H1 (cell line): ENCODE measurements around the gene CACNA1D. TPM values are rescaled to one million over a fixed set of nuclear protein-coding genes. Genes with fewer than 3 reads are reported as not detected.

Experiments
- CTCF ChIA-PET: fragments of 300-600 bp; sonication (Branson Sonifier 250); formaldehyde crosslinking; loops from one replicate; lab custom pipeline; 2021; ENCODE audit not compliant: partially characterized antibody; lab: Charles Lee
- POLR2A ChIA-PET: fragments of 300-600 bp; sonication (Branson Sonifier 250); formaldehyde crosslinking; loops from one replicate; lab custom pipeline; 2021; ENCODE audit warnings: inconsistent platforms; ENCODE audit not compliant: partially characterized antibody; lab: Charles Lee
- DNase-seq, 2 experiments: peaks; one replicate each; pipeline versions ENCODE4 v3.0.0 to v3.0.0-alpha.2; 2010 to 2022; ENCODE audit warnings: low spot score in 2 of 2, low read depth in 1 of 2, mixed read lengths in 1 of 2
- FAIRE-seq: peaks from 2 replicates; lab custom pipeline; 2011; peaks lifted over from hg19 to GRCh38; lab: Jason Lieb, UNC
- H2AFZ ChIP-seq: 2 replicates; pipeline ENCODE4 v1.8.1; 2012; ENCODE audit warnings: low read length, inconsistent platforms
- H2AK5ac ChIP-seq: 2 replicates; pipeline ENCODE4 v1.6.1; 2013; ENCODE audit warnings: low read depth, low read length
- H2BK120ac ChIP-seq: replicated peaks from 2 replicates; pipeline ENCODE3; 2013; ENCODE audit warnings: low read depth, low read length, inconsistent platforms
- H2BK12ac ChIP-seq: 2 replicates; pipeline ENCODE4 v1.6.1; 2013; ENCODE audit warnings: low read depth, low read length
- H2BK15ac ChIP-seq: 2 replicates; pipeline ENCODE4 v1.6.1; 2013; ENCODE audit warnings: low read length
- H2BK20ac ChIP-seq: 2 replicates; pipeline ENCODE4 v1.6.1; 2013; ENCODE audit warnings: low read length
- H2BK5ac ChIP-seq: 2 replicates; pipeline ENCODE4 v1.6.1; 2013; ENCODE audit warnings: low read depth, low read length
- H3K14ac ChIP-seq: 2 replicates; pipeline ENCODE4 v1.6.1; 2013; ENCODE audit warnings: inconsistent platforms; ENCODE audit not compliant: insufficient read length
- H3K18ac ChIP-seq: 2 replicates; pipeline ENCODE4 v1.6.1; 2013; ENCODE audit warnings: low read length; ENCODE audit errors: extremely low read depth
- H3K23ac ChIP-seq: 2 replicates; pipeline ENCODE4 v1.6.1; 2013; ENCODE audit warnings: inconsistent platforms; ENCODE audit not compliant: insufficient read length
- H3K23me2 ChIP-seq: 2 replicates; pipeline ENCODE4 v1.6.1; 2013; ENCODE audit warnings: low read depth, low read length
- H3K27ac ChIP-seq: 2 replicates; pipeline ENCODE4 v1.6.1; 2011; ENCODE audit warnings: low read depth, low read length, inconsistent platforms
- H3K27me3 ChIP-seq, 4 experiments: replicated peaks in 1 of 4; 1 replicate in 1 of 4; 2 replicates in 3 of 4; pipeline versions ENCODE4 v1.6.1 to v1.8.1; 2011 to 2013; ENCODE audit warnings: low read length in 3 of 4, mild to moderate bottlenecking in 3 of 4, inconsistent platforms in 2 of 4, mixed read lengths in 2 of 4, moderate library complexity in 1 of 4; ENCODE audit not compliant: control insufficient read depth in 3 of 4, insufficient read depth in 3 of 4; ENCODE audit errors: extremely low read depth in 1 of 4
- H3K36me3 ChIP-seq, 4 experiments: 2 replicates each; pipeline versions ENCODE4 v1.6.1 to v1.8.1; 2011 to 2013; ENCODE audit warnings: mild to moderate bottlenecking in 4 of 4, low read length in 3 of 4, moderate library complexity in 2 of 4, control low read depth in 1 of 4, inconsistent platforms in 1 of 4; ENCODE audit not compliant: insufficient read depth in 4 of 4, control insufficient read depth in 2 of 4
- H3K4ac ChIP-seq: replicated peaks from 2 replicates; pipeline ENCODE3; 2013; ENCODE audit warnings: low read length, low read depth, mixed read lengths, inconsistent platforms; ENCODE audit not compliant: insufficient read length
- H3K4me1 ChIP-seq, 4 experiments: replicated peaks in 1 of 4; 1 replicate in 1 of 4; 2 replicates in 3 of 4; pipeline versions ENCODE4 v1.6.1 to v1.8.1; 2011 to 2013; ENCODE audit warnings: low read length in 3 of 4, inconsistent platforms in 2 of 4, mixed read lengths in 1 of 4; ENCODE audit not compliant: insufficient read depth in 4 of 4, control insufficient read depth in 3 of 4
- H3K4me2 ChIP-seq, 2 experiments: 2 replicates each; pipeline versions ENCODE4 v1.6.1 to v1.8.1; 2011 to 2013; ENCODE audit warnings: low read depth in 2 of 2, low read length in 2 of 2, control low read depth in 1 of 2, inconsistent platforms in 1 of 2, mild to moderate bottlenecking in 1 of 2; ENCODE audit not compliant: insufficient read depth in 1 of 2
- H3K4me3 ChIP-seq, 4 experiments: fragments of 200-600, 300-600 bp in 1 of 4; sonication (generic), shearing (Covaris generic), sonication (Bioruptor Twin) in 1 of 4; 2 replicates each; pipeline versions ENCODE4 v1.5.1 to v1.8.1; 2011 to 2016; ENCODE audit warnings: low read length in 4 of 4, low read depth in 3 of 4, control low read depth in 2 of 4, inconsistent platforms in 2 of 4, mild to moderate bottlenecking in 2 of 4, mixed read lengths in 1 of 4, moderate library complexity in 1 of 4; ENCODE audit not compliant: insufficient read depth in 2 of 4; ENCODE audit errors: extremely low read depth in 1 of 4
- H3K56ac ChIP-seq: replicated peaks from 2 replicates; pipeline ENCODE3; 2013; ENCODE audit warnings: low read depth, mild to moderate bottlenecking, mixed read lengths, low read length, inconsistent platforms; ENCODE audit not compliant: insufficient read length
- H3K79me1 ChIP-seq: 2 replicates; pipeline ENCODE4 v1.6.1; 2013; ENCODE audit warnings: low read depth, low read length, control low read depth
- H3K79me2 ChIP-seq, 2 experiments: 2 replicates each; pipeline versions ENCODE4 v1.6.1 to v1.8.1; 2012 to 2013; ENCODE audit warnings: low read length in 2 of 2, mild to moderate bottlenecking in 2 of 2, inconsistent platforms in 1 of 2; ENCODE audit not compliant: insufficient read depth in 2 of 2, control insufficient read depth in 1 of 2
- H3K9ac ChIP-seq, 4 experiments: replicated peaks in 1 of 4; 1 replicate in 1 of 4; 2 replicates in 3 of 4; pipeline versions ENCODE4 v1.6.1 to v1.8.1; 2011 to 2013; ENCODE audit warnings: low read depth in 3 of 4, low read length in 3 of 4, control low read depth in 2 of 4, mild to moderate bottlenecking in 2 of 4, moderate library complexity in 2 of 4, inconsistent platforms in 1 of 4; ENCODE audit errors: extremely low read depth in 1 of 4
- H3K9me3 ChIP-seq, 2 experiments: 2 replicates each; pipeline versions ENCODE4 v1.6.1 to v1.8.1; 2012 to 2013; ENCODE audit warnings: mild to moderate bottlenecking in 2 of 2, moderate library complexity in 2 of 2, control low read depth in 1 of 2, inconsistent platforms in 1 of 2, low read depth in 1 of 2, low read length in 1 of 2, mixed read lengths in 1 of 2; ENCODE audit not compliant: insufficient read depth in 2 of 2
- H4K20me1 ChIP-seq, 2 experiments: replicated peaks in 1 of 2; 2 replicates each; pipeline versions ENCODE3 to v1.8.1; 2011 to 2013; ENCODE audit warnings: inconsistent platforms in 2 of 2, low read length in 2 of 2, mild to moderate bottlenecking in 1 of 2; ENCODE audit not compliant: insufficient read depth in 2 of 2, control insufficient read depth in 1 of 2
- H4K5ac ChIP-seq: 2 replicates; pipeline ENCODE4 v1.6.1; 2013; ENCODE audit warnings: low read length, low read depth, mixed read lengths, inconsistent platforms; ENCODE audit not compliant: insufficient read length
- H4K8ac ChIP-seq: 2 replicates; pipeline ENCODE4 v1.8.0; 2013; ENCODE audit warnings: mild to moderate bottlenecking, moderate library complexity, low read length, inconsistent platforms; ENCODE audit not compliant: insufficient read depth; ENCODE audit errors: extremely low read depth
- H4K91ac ChIP-seq: replicated peaks from 2 replicates; pipeline ENCODE3; 2013; ENCODE audit warnings: low read length, mixed read lengths, inconsistent platforms; ENCODE audit not compliant: insufficient read length
- FOSL1 ChIP-seq: IDR thresholded peaks from 2 replicates; pipeline ENCODE4 v1.6.1; 2011; ENCODE audit warnings: mild to moderate bottlenecking, low read depth, low read length, moderate library complexity; ENCODE audit not compliant: insufficient read depth
- JUN ChIP-seq: IDR thresholded peaks from 2 replicates; pipeline ENCODE4 v1.6.1; 2011; ENCODE audit warnings: low read depth, mild to moderate bottlenecking, improper control_type of control experiment, low read length
- POLR2AphosphoS5 ChIP-seq: IDR thresholded peaks from 2 replicates; pipeline ENCODE4 v1.6.1; 2011; ENCODE audit warnings: low read depth, low read length
- WGBS, 2 experiments: shearing (Covaris generic) in 1 of 2; methylation state at CpG; one replicate each; pipeline versions ENCODE4 v1.1.6 to v1.1.7; 2013 to 2015; ENCODE audit warnings: low lambda C conversion rate in 2 of 2, mixed read lengths in 2 of 2, inconsistent platforms in 1 of 2, low coverage in 1 of 2, missing lambda C conversion rate in 1 of 2; ENCODE audit not compliant: insufficient replicate concordance in 2 of 2, insufficient coverage in 1 of 2, insufficient read length in 1 of 2; ENCODE audit errors: extremely low coverage in 1 of 2, missing lambda C conversion rate in 1 of 2; 5-methylcytosine and 5-hydroxymethylcytosine counted together
- polyA plus RNA-seq, 7 experiments: library from polyadenylated mRNA; depleted of rRNA in 3 of 7; stranded (reverse) in 5 of 7; unstranded in 2 of 7; fragments of >200 nt in 5 of 7; fragments of 200-250 nt in 2 of 7; gene quantifications; 1 replicate in 5 of 7; 2 replicates in 1 of 7; 4 replicates in 1 of 7; pipeline versions ENCODE4 v1.2.1 to v1.2.3, GENCODE V29; 2011 to 2013; ENCODE audit warnings: missing spikeins in 2 of 7, mixed read lengths in 2 of 7
- total RNA-seq: library from RNA; stranded (reverse); fragmentation: NEBNext Ultra II Directional; extraction: Animal tissue kit (Norgen Biotek cat#: 25700); gene quantifications from 2 replicates; pipeline ENCODE4 v1.2.1, GENCODE V29; 2021
- TF ChIP-seq, protein P1 (sequence below): IDR thresholded peaks from 2 replicates; pipeline ENCODE4 v1.6.1; 2011; ENCODE audit warnings: low read length, improper control_type of control experiment

CACNA1D gene
- total and polyA plus RNA-seq, 2 of the 8 experiments (the other 6 are each of a cell fraction or from before 2014, with no cell fraction given): 2.0 to 2.9 TPM

DNA sequence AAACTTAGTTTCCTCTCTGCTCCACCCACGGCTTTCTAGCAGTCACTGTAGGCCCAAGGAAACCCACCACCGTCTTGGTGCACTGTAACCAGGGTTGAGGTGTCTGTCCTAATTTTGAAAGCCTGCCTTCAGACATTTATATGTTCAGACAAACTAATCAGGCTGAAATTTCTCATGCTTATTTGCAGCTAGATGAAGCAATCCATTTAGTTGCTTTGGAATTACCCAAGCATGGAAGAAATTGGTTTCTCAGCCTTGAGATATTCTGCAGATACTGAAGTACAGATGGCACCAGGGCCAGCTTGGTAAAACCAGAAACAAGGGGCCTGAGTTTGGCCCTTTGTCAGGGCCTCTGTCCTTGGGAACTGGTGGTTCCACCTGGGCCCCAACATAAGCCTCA is 105.4 kb downstream of the CACNA1D start:
- Histone ChIP-seq H3K79me1 (no peaks in the 10 kb centered on the region), H3K18ac (no peak overlapping the region), H3K27me3 (no peaks in the 10 kb centered on the region), H4K20me1 (no peaks in the 10 kb centered on the region), H3K4ac (no peak overlapping the region), H2BK15ac (no peak overlapping the region), H3K9ac (no peak overlapping the region), H2BK20ac (no peak overlapping the region), H3K9me3 (0 out of 4 replicates have a peak, but pooled peaks cover 0 to 4% of the 10 kb centered on the region in 2 experiments), H4K8ac (no peak overlapping the region), H2BK120ac (no peak overlapping the region), H4K5ac (no peak overlapping the region), H2BK5ac (no peak overlapping the region), H2BK12ac (no peak overlapping the region), H3K23ac (no peak overlapping the region), H2AFZ (no peak overlapping the region), H3K4me1 (no peaks in the 10 kb centered on the region), H3K27ac (no peak overlapping the region), H3K23me2 (no peaks in the 10 kb centered on the region), H4K91ac (no peak overlapping the region), H3K56ac (no peak overlapping the region)
- WGBS, 2 experiments: 79% methylated on average over 2 of the region's 2 CpGs; no CpG with 5 or more reads in 1 of the 2 experiments
- FAIRE-seq: no peak
- TF ChIP-seq FOSL1: no peak
- TF ChIP-seq JUN: no peak
- TF ChIP-seq POLR2AphosphoS5: no peak
- TF ChIP-seq, protein P1, sequence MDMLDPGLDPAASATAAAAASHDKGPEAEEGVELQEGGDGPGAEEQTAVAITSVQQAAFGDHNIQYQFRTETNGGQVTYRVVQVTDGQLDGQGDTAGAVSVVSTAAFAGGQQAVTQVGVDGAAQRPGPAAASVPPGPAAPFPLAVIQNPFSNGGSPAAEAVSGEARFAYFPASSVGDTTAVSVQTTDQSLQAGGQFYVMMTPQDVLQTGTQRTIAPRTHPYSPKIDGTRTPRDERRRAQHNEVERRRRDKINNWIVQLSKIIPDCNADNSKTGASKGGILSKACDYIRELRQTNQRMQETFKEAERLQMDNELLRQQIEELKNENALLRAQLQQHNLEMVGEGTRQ: no peak
- TF ChIP-seq, all 59 proteins: peak for 0
- Histone ChIP-seq H3K79me2 (no peaks in the 10 kb centered on the region), H3K4me3 (no peak overlapping the region), H3K36me3 (no peaks in the 10 kb centered on the region), H2AK5ac (no peak overlapping the region), H3K14ac (no peak overlapping the region), H3K4me2 (no peak overlapping the region)
- DNase-seq: no peak
- CTCF ChIA-PET: interaction anchor here (0.7 to 1.4 kb wide), 2 partner anchors 69 to 1453 kb away, joined by 3 to 4 read pairs; no protein-coding TSS in a partner anchor
- POLR2A ChIA-PET: interaction anchor here (0.6 kb wide), 1 partner anchor 9 kb away, joined by 3 read pairs; no protein-coding TSS in a partner anchor
